GM18909 (cell line): Measurements from ENCODE around the gene CLIC5.

Experiments used
- ATAC-seq: cut with Tn5 transposase; IDR thresholded peaks from one replicate; pipeline ENCODE4 v1.9.1; 2021; ENCODE audit warnings: mild to moderate bottlenecking; ENCODE audit not compliant: unreplicated experiment, poor library complexity

CLIC5 gene

GRCh38 chr6:45855642-45856394, 159.8 kb downstream of the CLIC5 start:
- no peak for ATAC-seq

GRCh38 chr6:45854149-45854742, 161.4 kb downstream of the CLIC5 start:
- ATAC-seq, result no peak

DNA sequence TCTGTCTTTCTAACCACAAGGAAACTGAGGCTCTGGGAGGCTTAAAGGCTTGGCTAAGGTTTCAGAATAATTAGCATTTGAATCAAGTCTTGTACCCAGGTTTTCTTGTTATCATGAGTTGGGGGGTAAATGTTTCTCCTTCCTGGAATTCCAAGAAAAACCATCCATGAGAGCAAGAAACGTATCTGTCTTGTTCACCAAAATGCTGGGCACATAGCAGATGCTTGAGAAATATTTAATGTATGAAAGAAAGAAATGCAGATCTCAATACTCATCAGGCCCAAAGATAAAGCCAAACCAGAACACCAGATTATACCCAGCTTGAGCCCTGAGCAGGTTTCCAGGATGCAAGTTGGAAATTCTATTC, 164.6 kb downstream of the CLIC5 start:
- no peak for ATAC-seq

DNA sequence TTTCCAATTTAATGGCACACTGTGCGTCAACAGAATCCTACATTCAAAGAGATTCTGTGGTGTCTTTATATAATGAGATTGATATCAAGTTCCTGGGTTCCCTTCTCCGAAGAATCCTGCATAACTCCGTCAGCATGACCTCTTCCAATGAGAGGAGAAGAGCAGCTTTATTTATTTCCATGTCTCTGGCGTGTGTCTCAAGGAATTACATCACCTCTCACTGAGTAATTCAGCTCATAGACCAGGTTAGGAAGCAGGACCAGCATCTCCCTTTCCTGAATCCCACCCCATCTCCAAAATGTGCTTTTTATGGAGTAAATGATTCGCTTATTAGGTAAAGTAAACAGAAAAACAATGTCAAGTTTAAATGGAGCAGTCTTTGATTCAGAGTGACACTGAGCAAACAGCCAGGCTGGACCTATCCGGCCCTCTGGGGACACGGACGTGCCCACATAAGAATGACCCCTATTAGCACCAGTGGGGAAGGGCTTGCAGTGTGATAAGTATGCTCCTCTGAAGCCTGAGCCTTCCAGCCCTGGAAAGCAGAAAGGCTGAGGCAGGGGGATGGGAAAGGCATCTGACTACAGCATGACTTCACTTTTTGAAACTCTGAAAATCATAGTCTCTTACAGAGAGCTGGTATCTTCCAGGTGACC, 165.2 kb downstream of the CLIC5 start:
- no peak for ATAC-seq

DNA sequence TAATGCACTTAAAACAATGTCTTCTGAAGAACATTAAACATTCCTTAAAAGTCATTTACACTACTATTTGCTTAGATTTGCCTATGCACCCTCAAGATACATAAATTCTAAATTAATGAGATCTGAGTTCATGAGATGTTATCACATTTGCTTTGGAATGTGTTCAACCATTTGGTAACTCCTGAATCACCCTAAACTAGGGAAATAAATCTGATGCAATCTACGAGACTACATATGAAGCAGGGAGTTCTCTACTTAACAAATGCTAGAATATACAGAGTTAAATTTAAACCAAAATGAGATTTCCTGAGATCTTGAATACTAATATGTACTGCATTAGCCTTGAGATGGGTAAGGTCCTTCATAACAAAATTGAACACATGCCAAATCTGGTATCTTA, 170.1 kb downstream of the CLIC5 start:
- ATAC-seq, result no peak

- no peak for ATAC-seq
These were observed 170.7 kb downstream of the CLIC5 start for GRCh38 chr6:45844986-45845385.

DNA sequence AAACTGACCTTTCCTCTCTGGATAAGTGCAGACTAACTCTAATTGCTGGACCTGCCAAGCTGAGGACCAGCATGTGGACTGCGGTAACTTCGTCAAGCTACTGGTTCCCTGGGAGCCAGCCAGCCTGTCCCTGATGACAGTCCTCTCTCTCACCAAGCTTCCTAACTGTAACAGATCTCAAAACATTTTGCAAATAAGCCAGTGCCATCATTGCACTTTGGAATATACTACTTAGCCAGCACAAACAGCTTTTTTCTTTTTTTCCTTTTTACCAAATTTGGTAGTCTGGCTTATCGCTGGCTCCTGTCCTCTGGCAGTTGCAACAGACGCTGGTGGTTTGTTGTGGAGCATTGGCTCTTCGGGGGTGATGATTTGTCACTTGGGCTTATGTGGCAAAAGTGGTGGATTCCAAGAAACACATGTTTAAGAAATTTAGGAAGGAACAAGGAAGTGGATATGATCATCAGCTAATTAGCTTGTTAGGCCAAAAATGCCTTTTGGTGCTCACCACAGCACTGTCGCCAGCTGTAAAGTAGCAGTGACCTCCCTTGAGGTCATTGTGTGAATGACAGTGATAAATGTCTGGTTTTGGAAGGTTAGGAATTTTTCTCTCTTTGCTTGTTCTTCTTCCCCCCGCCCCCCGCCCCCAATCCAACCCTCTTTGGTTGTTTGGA, 171.7 kb downstream of the CLIC5 start:
- ATAC-seq, result no peak

- no peak for ATAC-seq
These were observed 174.6 kb downstream of the CLIC5 start for GRCh38 chr6:45841062-45841461.

DNA sequence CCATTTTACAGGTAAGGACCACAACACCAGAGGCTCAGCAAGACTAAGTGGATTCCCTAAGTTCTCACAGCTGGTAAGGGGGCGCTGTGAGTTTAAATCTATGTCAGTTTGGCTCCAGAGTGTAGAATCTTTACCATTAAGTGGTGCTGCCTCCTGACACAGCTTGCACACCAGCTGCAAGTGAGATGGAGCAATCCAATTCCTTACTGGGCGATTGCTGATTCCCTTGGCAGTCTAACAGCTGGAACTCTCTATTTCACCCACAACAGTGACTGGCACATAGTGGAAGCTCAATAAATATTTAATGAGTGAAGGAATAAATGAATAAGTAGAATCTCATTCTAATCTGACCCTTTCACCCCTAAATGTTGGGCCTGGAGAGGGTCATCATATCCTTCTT, 176.7 kb downstream of the CLIC5 start:
- ATAC-seq, result no peak

- ATAC-seq, result no peak
These were observed 177.2 kb downstream of the CLIC5 start for GRCh38 chr6:45838451-45838850.

GRCh38 chr6:45837541-45838200, 178.0 kb downstream of the CLIC5 start:
- ATAC-seq, result no peak

DNA sequence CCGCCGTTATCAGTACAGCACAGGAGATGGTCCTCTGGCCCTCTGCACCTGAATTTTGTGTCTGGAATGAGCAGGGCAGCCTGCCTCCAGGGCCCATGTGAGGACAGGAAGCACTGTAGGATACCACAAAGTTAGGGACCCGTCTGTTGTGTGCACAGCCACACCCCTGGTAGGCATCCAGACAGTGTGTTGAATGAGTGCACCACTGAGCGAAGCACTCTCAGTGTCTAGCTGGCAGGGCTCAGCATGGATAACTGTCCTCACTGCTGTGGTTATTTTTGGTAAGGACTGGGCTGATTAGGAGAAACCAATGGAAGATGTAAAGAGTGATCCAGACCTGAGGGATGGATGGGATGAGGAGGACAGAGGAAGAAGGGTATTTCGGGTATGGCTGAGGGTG, 178.7 kb downstream of the CLIC5 start:
- no peak for ATAC-seq

GRCh38 chr6:45836438-45836824, 179.2 kb downstream of the CLIC5 start:
- ATAC-seq, result no peak

GRCh38 chr6:45835721-45836437, 179.8 kb downstream of the CLIC5 start:
- no peak for ATAC-seq

DNA sequence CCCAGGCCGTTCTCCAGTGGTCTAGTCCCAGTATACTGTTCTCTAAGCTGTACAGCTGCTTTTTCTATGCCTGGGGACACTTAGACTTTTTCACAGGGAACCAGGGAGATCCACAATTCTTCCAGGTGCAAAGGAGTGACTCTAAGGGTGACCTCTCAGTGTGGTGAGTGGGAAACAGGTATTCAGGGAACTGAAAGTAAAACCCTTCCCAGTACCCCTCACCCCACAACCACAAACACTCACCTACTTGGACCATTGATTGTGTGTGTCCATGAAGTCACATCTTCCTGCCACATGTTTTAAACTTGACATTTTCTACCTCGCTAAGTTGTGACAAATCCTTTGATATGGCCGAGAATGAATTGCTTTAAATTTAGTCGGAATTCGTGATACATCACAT, 183.6 kb downstream of the CLIC5 start:
- ATAC-seq, result no peak
